HG03457 (cell line): ENCODE data around the gene ATF5.

Experiments
- ATAC-seq: cut with Tn5 transposase; IDR thresholded peaks from one replicate; pipeline ENCODE4 v1.9.1; 2021; ENCODE audit warnings: moderate number of reproducible peaks; ENCODE audit not compliant: unreplicated experiment

The ATF5 gene

DNA sequence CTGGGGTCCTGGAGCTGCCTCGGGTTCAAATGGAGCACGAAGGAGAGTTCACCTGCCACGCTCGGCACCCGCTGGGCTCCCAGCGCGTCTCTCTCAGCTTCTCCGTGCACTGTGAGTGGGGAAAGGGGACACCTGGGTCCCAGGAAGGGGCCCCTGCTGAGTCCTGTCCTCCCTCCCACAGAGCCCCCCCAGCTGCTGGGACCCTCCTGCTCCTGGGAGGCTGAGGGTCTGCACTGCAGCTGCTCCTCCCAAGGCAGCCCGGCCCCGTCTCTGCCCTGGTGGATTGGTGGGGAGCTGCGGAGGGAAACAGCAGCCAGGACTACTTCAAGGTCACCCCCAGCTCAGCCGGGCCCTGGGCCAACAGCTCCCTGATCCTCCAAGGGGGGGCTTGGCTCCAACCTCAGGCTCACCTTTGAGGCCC, 43.0 kb downstream of the ATF5 start:
- no peak for ATAC-seq

DNA sequence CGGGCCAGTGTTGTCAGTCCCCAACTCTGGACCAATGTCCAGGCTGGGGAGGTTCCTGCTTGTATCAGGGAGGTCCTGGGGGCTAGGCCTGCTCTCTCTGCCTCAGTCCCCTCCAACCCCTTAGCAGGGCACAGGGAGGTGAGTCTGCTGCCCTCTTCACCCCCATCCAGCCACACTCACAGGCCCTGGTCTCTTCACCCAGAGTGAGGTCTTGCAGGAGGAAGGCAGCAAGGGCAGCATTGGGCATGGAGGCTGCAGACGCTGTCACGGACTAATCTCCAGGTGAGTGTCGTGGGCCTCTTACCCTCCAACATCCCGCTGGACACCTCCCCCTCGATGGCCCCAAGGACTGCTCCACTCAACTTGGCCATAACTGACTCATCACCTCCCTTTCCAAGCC, 43.8 kb downstream of the ATF5 start:
- no peak for ATAC-seq

DNA sequence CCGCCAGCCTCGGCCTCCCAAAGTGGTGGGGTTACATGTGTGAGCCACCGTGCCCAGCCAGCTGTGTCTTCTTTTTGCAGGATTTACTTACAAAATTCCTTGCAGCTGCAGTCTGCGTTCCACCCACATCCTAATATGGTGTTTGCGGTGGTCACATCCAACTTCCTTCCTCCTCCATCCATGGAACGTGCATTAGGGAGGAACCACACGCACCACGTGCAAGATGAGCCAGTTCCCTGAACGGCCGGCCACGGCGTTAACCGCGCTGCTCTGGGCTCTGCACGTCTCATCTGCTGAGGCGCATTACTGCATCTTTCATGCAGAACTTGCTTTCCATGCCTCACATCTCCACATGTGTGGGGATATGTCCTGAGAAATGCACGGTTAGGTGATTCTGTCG, 45.0 kb downstream of the ATF5 start:
- ATAC-seq, result no peak

DNA sequence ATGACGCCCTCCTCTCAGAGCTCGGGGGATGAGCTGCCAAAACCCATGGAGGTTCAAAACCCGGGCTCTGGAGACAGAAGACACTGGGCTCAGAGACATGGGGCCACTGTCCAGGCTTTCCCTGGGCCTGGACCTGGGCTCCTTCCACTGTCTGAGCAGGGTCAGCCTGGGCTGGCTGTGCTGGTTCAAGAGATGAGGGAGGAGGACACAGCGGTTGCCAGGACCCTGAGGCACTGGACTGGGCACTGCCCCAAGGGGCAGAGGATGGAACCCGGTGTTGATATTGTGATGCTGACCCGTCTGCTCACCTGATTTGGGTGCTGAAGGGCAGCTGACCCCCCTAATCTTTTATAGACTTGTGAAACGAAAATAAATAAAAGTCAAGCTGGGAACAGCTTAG, 46.0 kb downstream of the ATF5 start:
- ATAC-seq, result no peak

DNA sequence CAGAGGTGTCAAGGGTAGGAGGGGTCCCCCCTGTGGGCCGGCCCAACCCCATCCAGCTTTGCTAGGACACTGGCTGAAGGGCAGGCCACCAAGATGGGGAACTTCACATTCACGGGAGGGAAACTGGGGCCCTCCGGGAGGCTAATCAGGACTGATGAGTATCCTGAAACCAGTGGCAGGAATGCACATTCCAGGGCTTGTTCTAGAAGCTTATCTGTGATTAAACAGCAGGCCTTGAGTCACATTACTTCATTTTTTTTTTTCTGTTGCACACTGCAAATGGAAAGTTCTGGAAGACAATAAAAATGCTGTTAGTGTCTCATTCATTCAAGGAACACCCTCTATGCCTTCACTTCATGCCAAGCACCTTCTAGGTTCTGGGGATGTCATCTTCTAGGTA, 47.5 kb downstream of the ATF5 start:
- no peak for ATAC-seq

DNA sequence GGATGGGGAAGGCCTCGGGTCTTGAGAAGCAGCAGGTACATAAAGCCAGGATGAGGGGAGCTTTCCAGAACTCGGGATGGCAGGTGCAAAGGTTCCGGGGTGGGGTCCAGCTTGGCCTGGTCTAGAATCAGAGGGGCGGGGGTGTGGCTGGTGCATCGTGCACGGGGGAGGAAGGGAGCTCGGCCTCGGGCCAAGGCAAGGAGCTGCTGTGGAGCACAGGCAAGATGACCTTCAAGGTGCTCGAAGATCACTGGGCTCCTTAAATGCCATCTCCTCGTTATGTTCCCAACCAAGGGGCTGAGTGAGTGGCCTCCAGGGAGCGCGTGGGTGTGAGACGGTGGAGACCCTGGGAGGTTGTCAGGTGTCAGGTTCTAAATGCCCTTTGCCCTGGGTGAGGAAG, 48.1 kb downstream of the ATF5 start:
- no peak for ATAC-seq

DNA sequence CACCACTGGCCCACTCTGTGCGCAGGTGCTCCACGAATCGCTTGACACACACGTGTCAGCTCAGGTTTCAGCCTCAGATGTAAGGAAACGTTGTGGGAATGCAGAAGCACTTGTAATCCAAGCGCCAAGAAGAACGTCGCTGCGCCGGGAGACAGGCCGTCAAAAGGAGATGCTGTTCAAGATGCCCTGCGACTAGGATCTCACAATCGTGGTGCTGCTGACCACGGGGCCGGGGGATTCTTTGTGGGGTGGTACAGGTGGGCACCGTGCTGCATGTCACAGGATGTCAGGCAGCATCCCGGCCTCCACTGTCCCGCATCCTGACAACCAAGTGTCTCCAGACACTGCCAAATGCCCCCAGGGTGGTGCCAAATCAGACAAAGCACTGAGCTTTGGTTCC, 48.9 kb downstream of the ATF5 start:
- no peak for ATAC-seq

DNA sequence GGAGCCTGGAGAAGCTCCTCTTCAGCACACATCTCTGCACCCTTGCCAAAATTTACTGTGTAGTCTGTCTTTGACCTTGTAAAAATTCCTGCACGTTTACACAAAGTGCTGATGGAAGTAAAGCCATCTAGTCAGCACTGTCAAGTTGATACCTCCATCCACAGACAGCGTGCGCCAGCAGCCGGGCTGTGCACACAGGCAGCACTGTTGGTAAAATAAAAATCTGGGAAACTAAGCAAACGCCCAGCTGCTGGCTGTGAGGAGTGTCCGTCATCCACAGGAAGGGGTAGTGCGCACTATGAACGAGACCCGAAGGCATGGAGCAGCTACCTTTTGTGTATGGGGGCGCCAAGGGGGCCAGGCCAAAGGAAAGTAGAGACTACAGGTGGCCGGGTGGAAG, 49.3 kb downstream of the ATF5 start:
- ATAC-seq, result no peak

DNA sequence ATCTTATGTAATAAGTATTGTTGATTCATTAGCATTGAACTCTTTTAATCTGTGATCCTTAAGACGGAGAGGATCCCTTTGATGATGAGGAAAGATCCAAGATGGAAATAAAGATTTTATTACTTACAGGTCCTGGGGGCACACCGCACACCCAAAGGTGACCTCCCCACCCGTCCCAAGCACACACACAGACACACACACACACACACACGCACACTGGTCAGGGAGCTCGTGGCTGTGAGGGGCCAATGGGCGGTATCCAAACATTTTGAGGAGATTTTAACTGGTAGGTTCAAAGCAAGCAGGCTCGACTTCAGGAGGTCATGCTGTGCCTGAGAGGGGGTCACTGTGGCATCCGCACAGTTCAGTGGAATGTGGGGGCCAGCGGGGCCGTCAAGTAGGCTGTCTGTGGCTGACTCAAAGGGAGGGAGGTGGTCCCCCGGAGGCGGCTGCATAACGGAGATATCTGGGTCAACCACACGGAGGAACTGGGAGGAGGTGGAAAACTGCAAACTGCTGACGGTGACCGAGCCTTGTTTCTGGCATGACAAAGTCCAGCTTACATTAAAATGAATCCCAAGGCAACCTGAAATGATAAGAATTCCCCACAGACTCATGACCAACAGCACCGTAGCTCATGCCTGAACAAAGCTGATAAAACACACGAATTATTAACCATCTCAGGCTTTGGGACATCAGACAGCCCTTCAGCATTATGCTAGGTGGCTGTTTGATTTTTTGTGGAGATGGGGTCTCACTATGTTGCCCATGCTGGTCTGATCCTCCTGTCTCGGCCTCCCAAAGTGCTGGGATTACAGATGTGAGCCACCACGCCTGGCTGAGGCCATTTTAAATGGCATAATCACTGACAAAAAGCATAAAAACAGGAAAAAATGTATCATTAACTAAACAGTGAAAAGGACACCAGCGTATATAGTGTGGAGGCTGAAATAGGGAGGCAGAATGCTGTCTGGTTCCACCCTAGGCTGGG, 52.9 kb downstream of the ATF5 start:
- ATAC-seq, result no peak
